NT2/D1 (cell line): ENCODE measurements around the gene GSTM2.
"Not testable (repeated sequence)": the region's sequence is repeated elsewhere in the genome, so short reads cannot be mapped to it uniquely, and the experiment has no call there.

Experiments
- YY1 ChIP-seq: IDR thresholded peaks from 2 replicates; pipeline ENCODE4 v1.6.1; 2011; ENCODE audit not compliant: insufficient read length, insufficient read depth
- ZNF274 ChIP-seq: IDR thresholded peaks from 2 replicates; pipeline ENCODE4 v1.6.1; 2011; ENCODE audit warnings: mild to moderate bottlenecking, low read depth, low read length

DNA sequence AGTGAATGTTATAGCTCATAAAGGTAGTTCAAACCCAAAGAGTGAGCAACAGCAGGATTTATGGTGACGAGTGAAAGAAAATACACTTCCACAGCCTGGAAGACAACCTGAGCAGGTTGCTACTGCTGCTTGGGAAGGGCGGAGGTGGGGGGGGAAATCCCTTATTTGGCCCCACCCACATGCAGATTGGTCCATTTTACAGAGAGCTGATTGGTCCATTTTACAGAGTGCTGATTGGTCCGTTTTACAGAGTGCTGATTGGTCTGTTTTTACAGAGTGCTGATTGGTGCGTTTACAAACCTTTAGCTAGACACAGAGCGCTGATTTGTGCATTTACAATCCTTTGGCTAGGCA is 2.1 kb downstream of the GSTM2 start:
- TF ChIP-seq ZNF274, YY1: not testable (repeated sequence)
